Astrocyte (in vitro differentiated cells and primary cell): ENCODE data around the gene ALDH1L1. TPM values are rescaled to one million over a fixed set of nuclear protein-coding genes. Genes with fewer than 3 reads are reported as not detected.

ENCODE experiments used
- DNase-seq: peaks from one replicate; pipeline ENCODE4 v3.0.0-alpha.2; 2010; ENCODE audit warnings: low read depth
- FAIRE-seq: peaks from 2 replicates; lab custom pipeline; 2011; peaks lifted over from hg19 to GRCh38; lab: Jason Lieb, UNC
- H2AFZ ChIP-seq: 2 replicates; pipeline ENCODE4 v1.6.0; 2012; ENCODE audit warnings: low read depth, low read length, inconsistent platforms
- H3K27ac ChIP-seq: 2 replicates; pipeline ENCODE4 v1.5.1; 2011; ENCODE audit warnings: low read depth, low read length, inconsistent platforms
- H3K27me3 ChIP-seq: 2 replicates; pipeline ENCODE4 v1.6.0; 2011; ENCODE audit warnings: low read length, inconsistent platforms; ENCODE audit not compliant: insufficient read depth
- H3K36me3 ChIP-seq: 2 replicates; pipeline ENCODE4 v1.5.1; 2011; ENCODE audit warnings: low read length, inconsistent platforms; ENCODE audit not compliant: insufficient read depth
- H3K4me1 ChIP-seq: 2 replicates; pipeline ENCODE4 v1.5.1; 2011; ENCODE audit warnings: low read length, inconsistent platforms; ENCODE audit not compliant: insufficient read depth
- H3K4me2 ChIP-seq: 2 replicates; pipeline ENCODE4 v1.6.0; 2012; ENCODE audit warnings: low read length, inconsistent platforms
- H3K4me3 ChIP-seq: 2 replicates; pipeline ENCODE4 v1.5.1; 2011; ENCODE audit warnings: low read depth, mild to moderate bottlenecking, low read length, inconsistent platforms; ENCODE audit not compliant: insufficient read depth
- H3K79me2 ChIP-seq: 2 replicates; pipeline ENCODE4 v1.6.0; 2012; ENCODE audit warnings: mild to moderate bottlenecking, low read length, inconsistent platforms; ENCODE audit not compliant: insufficient read depth
- H3K9ac ChIP-seq: 2 replicates; pipeline ENCODE4 v1.6.0; 2012; ENCODE audit warnings: mild to moderate bottlenecking, low read length, inconsistent platforms
- H3K9me3 ChIP-seq: 2 replicates; pipeline ENCODE4 v1.5.1; 2012; ENCODE audit warnings: low read depth, mild to moderate bottlenecking, low read length, inconsistent platforms; ENCODE audit not compliant: insufficient read depth
- H4K20me1 ChIP-seq: 2 replicates; pipeline ENCODE4 v1.6.0; 2012; ENCODE audit warnings: low read length, inconsistent platforms; ENCODE audit not compliant: insufficient read depth
- H3K27ac Mint-ChIP-seq: one replicate; pipeline ENCODE4 v1.8.0; 2021; ENCODE audit warnings: mild to moderate bottlenecking, mixed read lengths; ENCODE audit not compliant: unreplicated experiment
- H3K27me3 Mint-ChIP-seq: one replicate; pipeline ENCODE4 v1.8.0; 2021; ENCODE audit warnings: low read depth, mixed read lengths; ENCODE audit not compliant: unreplicated experiment
- H3K36me3 Mint-ChIP-seq: one replicate; pipeline ENCODE4 v1.8.0; 2021; ENCODE audit warnings: low read depth, mixed read lengths; ENCODE audit not compliant: unreplicated experiment
- H3K4me1 Mint-ChIP-seq: one replicate; pipeline ENCODE4 v1.8.0; 2021; ENCODE audit warnings: low read depth, mixed read lengths; ENCODE audit not compliant: unreplicated experiment
- H3K4me3 Mint-ChIP-seq: one replicate; pipeline ENCODE4 v1.8.0; 2021; ENCODE audit warnings: mild to moderate bottlenecking, moderate library complexity, mixed read lengths; ENCODE audit not compliant: unreplicated experiment
- H3K9me3 Mint-ChIP-seq: one replicate; pipeline ENCODE4 v1.8.0; 2021; ENCODE audit warnings: mild to moderate bottlenecking, mixed read lengths; ENCODE audit not compliant: unreplicated experiment
- EZH2 ChIP-seq: IDR thresholded peaks from 2 replicates; pipeline ENCODE4 v1.6.1; 2012; ENCODE audit warnings: mild to moderate bottlenecking, low read length, inconsistent platforms; ENCODE audit not compliant: insufficient read depth
- total RNA-seq: library from RNA; stranded (reverse); gene quantifications from 2 replicates; pipeline ENCODE4 v1.2.1, GENCODE V29; 2021
- TF ChIP-seq, protein P1 (sequence below): IDR thresholded peaks from 2 replicates; pipeline ENCODE4 v1.5.1; 2011; ENCODE audit warnings: low read depth, mild to moderate bottlenecking, inconsistent platforms, low read length, moderate library complexity; ENCODE audit not compliant: insufficient read depth

ALDH1L1 gene
- total RNA-seq, 1 donor from 2014 or later, result not detected

DNA sequence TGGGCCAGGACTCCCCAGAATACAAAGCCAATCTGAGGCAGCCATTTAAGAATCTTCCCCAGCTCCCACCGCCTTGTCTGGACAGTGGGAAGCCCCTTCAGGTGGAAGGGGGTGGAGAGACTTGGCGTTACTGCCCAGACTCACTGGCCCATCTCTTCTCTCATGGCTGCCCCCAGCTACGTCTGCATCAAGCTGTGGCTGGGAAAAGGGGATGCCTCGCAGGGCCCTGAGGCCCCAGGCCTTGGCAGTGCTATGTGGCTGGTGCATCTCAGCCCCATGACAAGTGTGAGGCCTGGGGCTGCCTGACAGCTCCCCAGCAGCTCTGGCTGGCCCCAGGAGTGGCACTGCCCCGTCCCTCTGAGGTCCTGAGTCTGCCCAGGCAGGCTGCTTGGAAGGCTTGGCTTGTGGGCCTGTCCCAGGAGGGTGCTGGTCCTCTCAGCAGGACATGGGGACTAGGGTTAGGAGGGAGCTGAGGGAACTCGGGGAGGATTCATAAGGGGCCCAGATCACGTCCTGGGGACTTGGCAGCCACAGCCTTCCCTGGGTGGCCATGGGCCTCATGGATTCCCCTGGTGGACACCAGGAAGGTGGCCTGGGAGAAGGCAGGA is 76.3 kb downstream of the ALDH1L1 start:
- H3K9me3 ChIP-seq, result no peaks in the 10 kb centered on the region
- Mint-ChIP-seq H3K9me3 (peaks cover 7% of the 10 kb centered on the region), H3K4me3 (no peak overlapping the region), H3K27me3 (peaks cover 7% of the 10 kb centered on the region), H3K27ac (no peak overlapping the region), H3K36me3 (no peaks in the 10 kb centered on the region), H3K4me1 (peaks cover 8% of the 10 kb centered on the region)
- no peak for TF ChIP-seq EZH2
- TF ChIP-seq, protein P1, sequence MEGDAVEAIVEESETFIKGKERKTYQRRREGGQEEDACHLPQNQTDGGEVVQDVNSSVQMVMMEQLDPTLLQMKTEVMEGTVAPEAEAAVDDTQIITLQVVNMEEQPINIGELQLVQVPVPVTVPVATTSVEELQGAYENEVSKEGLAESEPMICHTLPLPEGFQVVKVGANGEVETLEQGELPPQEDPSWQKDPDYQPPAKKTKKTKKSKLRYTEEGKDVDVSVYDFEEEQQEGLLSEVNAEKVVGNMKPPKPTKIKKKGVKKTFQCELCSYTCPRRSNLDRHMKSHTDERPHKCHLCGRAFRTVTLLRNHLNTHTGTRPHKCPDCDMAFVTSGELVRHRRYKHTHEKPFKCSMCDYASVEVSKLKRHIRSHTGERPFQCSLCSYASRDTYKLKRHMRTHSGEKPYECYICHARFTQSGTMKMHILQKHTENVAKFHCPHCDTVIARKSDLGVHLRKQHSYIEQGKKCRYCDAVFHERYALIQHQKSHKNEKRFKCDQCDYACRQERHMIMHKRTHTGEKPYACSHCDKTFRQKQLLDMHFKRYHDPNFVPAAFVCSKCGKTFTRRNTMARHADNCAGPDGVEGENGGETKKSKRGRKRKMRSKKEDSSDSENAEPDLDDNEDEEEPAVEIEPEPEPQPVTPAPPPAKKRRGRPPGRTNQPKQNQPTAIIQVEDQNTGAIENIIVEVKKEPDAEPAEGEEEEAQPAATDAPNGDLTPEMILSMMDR, result no peak
- no peaks in the 10 kb centered on the region for H3K79me2 ChIP-seq
- H3K27ac ChIP-seq, result no peak overlapping the region
- no peaks in the 10 kb centered on the region for H3K4me1 ChIP-seq
- no peaks in the 10 kb centered on the region for H4K20me1 ChIP-seq
- H3K9ac ChIP-seq, result no peak overlapping the region
- no peak overlapping the region for H3K4me3 ChIP-seq
- no peaks in the 10 kb centered on the region for H3K27me3 ChIP-seq
- no peak overlapping the region for H2AFZ ChIP-seq
- FAIRE-seq (no peak), DNase-seq (no peak)
- H3K36me3 ChIP-seq, result no peaks in the 10 kb centered on the region
- no peak overlapping the region for H3K4me2 ChIP-seq

DNA sequence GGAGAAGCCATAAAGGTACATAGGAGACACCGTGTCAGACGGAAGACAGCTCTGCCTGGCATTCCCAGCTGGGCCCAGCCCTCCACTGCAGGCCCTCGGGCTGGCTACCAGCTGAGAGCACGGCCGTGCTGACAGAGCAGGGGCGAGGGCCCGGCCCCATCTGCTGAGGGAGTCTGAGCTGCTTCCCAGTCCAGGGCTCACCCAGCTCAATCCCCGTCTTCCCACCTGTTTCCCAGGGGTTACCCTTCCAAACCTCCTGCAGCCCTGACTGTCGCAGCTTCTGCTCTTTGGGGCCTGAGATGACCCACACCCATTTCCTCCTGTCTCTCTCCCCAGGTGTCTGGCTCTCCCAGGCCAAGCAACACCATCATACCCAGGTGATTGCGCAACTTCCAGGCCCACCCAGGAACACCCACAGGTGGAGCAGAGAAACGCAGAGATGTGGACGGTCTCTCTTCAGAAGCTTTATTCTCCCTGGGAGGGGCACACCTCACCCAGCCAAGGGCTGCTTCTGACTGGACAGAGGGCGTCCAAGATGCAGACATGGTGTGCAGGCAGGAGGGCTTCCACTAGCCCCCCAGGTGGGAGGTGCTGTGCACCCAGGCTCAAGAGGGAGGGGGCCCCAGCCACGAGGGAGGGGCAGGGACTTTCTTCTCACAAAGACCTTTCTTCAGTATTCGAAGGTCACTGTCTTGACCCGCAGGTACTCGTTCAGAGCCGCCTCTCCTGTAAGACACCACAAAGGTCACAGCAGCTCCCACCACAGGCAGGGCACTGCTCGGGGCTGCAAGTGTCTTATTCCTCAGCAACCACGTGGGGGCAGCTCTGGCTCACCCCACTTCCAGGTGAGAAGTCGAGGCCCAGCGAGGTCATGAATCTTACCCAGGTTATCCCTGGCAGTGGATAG is 77.0 kb downstream of the ALDH1L1 start:
- H3K27me3 Mint-ChIP-seq, result peaks cover 5% of the 10 kb centered on the region
- no peak overlapping the region for H3K27ac ChIP-seq

More for the DNA sequence above, 77.0 kb downstream of the ALDH1L1 start:
- Mint-ChIP-seq H3K27ac (no peak overlapping the region), H3K9me3 (peaks cover 7% of the 10 kb centered on the region), H3K36me3 (no peaks in the 10 kb centered on the region), H3K4me3 (no peak overlapping the region), H3K4me1 (peaks cover 8% of the 10 kb centered on the region)
- Histone ChIP-seq H4K20me1 (no peaks in the 10 kb centered on the region), H3K36me3 (no peaks in the 10 kb centered on the region), H3K4me1 (no peaks in the 10 kb centered on the region), H3K4me2 (no peak overlapping the region), H3K27me3 (no peaks in the 10 kb centered on the region), H3K9me3 (no peaks in the 10 kb centered on the region), H3K9ac (no peak overlapping the region), H2AFZ (no peak overlapping the region), H3K79me2 (no peaks in the 10 kb centered on the region), H3K4me3 (no peak overlapping the region)
- TF ChIP-seq EZH2, result no peak
- TF ChIP-seq, protein P1, result no peak
- FAIRE-seq, result no peak
- no peak for DNase-seq
